Memory B cell (primary cell): ENCODE measurements around the gene SLC9B1.
A peak's percentile ranks its signal among the peaks of the same experiment; 100 is the strongest.
"Not testable (repeated sequence)": the region's sequence is repeated elsewhere in the genome, so short reads cannot be mapped to it uniquely, and the experiment has no call there.

ENCODE experiments used
- ATAC-seq: fragments of 150-1000 bp; cut with Tn5 transposase; 2 replicates; pipeline ENCODE4 v1.10.0; 2021; ENCODE audit warnings: low read depth, mild to moderate bottlenecking, moderate library complexity
- DNase-seq, 2 donors: peaks; one replicate each; pipeline ENCODE4 v3.0.0; 2022; ENCODE audit warnings: low spot score in 2 of 2
- H3K27ac Mint-ChIP-seq: one replicate; pipeline ENCODE4 v1.8.0; 2022; ENCODE audit warnings: mild to moderate bottlenecking, moderate library complexity, mixed read lengths
- H3K27me3 Mint-ChIP-seq: one replicate; pipeline ENCODE4 v1.8.0; 2022; ENCODE audit warnings: mixed read lengths
- H3K36me3 Mint-ChIP-seq: one replicate; pipeline ENCODE4 v1.8.0; 2022; ENCODE audit warnings: mild to moderate bottlenecking, mixed read lengths
- H3K4me1 Mint-ChIP-seq: one replicate; pipeline ENCODE4 v1.8.0; 2022; ENCODE audit warnings: mixed read lengths
- H3K4me3 Mint-ChIP-seq: one replicate; pipeline ENCODE4 v1.8.0; 2022; ENCODE audit warnings: mild to moderate bottlenecking, moderate library complexity, mixed read lengths
- H3K9me3 Mint-ChIP-seq: one replicate; pipeline ENCODE4 v1.8.0; 2022; ENCODE audit warnings: mixed read lengths

Gene SLC9B1

DNA sequence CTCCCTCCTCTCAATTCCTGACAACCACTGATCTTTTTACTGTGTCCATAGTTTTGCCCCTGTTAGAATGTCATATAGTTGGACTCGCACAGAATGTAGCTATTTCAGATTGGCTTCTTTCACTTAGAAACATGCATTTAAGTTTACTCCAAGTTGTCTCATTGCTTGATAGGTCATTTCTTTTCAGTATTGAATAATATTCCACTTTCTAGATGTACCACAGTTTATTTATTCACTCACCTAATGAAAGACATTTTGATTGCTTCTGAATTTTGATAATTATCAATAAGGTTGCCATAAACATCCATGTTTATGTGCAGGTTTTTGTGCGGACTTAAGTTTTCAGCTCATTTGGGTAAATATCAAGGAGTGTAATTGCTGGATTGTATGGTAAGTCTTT, 38.5 kb downstream of the SLC9B1 start:
- Mint-ChIP-seq H3K9me3 (peaks cover 8% of the 10 kb centered on the region), H3K4me3 (no peak overlapping the region), H3K4me1 (no peaks in the 10 kb centered on the region), H3K27me3 (no peaks in the 10 kb centered on the region), H3K36me3 (peaks cover 12% of the 10 kb centered on the region), H3K27ac (no peak overlapping the region)
- ATAC-seq = no peak
- DNase-seq = no peak

DNA sequence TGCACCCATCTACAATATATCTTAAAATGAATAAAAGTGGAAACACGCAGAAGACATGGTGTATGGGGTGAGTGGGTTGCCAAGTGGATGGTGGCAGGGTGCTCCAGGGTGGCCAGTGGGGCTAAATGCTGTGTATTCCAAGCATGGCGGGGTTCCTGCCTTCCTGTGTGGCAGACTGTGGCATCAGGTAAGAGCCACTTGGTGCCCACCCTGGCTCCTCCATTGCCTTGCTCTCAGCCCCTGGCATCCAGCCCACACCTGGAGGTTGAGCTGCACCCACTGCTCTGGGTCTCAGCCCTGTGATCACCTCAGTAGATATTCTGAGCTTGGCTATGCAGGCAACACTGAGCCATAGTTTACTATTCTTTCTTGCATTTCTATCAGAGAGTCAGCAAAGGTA, 57.7 kb downstream of the SLC9B1 start:
- not testable (repeated sequence) for H3K9me3 Mint-ChIP-seq, H3K27me3 Mint-ChIP-seq, H3K4me1 Mint-ChIP-seq, H3K27ac Mint-ChIP-seq, H3K4me3 Mint-ChIP-seq, ATAC-seq, DNase-seq
- H3K36me3 Mint-ChIP-seq = peaks cover 12% of the 10 kb centered on the region

DNA sequence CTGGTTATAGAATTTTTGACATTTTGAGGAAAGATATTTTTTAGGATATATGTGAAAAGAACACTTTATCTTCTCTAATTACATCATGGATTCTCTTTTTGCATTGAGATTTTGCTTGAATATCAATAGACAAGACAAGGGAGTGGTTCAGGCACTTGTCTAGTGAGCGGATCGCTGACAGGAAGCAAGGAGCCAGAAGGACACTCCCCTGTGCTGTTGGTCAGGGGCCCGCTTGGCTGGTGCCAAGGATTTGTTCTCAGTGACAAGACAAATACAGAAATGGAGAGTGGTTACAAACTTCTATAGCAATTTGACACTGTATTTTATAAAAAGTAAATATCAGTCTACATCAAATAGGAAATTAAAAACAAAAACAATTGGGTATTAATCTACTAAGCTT, 60.0 kb downstream of the SLC9B1 start:
- no peak overlapping the region for H3K4me3 Mint-ChIP-seq
- peaks cover 12% of the 10 kb centered on the region for H3K9me3 Mint-ChIP-seq
- no peaks in the 10 kb centered on the region for H3K4me1 Mint-ChIP-seq

DNA sequence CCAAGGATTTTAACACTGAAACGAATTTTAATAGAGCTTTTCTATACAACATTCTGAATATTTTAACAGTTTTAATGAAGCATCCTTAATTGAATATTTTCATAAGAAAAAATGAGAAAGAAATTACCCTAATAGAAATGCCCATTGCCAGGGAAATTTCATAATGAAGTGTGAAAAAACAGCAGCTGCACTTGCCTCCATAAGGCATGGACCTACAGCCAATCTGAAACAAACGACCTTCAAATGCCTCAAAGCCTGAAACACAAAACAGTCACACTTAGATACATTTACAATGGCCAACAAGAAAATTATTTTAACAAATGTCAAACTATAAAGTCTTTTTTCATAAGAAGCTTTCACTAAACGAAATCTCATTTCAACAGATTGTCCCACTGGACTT, 74.4 kb downstream of the SLC9B1 start:
- H3K36me3 Mint-ChIP-seq = peaks cover 13% of the 10 kb centered on the region

More for the DNA sequence above, 60.0 kb downstream of the SLC9B1 start:
- DNase-seq (no peak), ATAC-seq (no peak)
- peaks cover 21% of the 10 kb centered on the region for H3K36me3 Mint-ChIP-seq
- no peaks in the 10 kb centered on the region for H3K27me3 Mint-ChIP-seq
- H3K27ac Mint-ChIP-seq = no peak overlapping the region

DNA sequence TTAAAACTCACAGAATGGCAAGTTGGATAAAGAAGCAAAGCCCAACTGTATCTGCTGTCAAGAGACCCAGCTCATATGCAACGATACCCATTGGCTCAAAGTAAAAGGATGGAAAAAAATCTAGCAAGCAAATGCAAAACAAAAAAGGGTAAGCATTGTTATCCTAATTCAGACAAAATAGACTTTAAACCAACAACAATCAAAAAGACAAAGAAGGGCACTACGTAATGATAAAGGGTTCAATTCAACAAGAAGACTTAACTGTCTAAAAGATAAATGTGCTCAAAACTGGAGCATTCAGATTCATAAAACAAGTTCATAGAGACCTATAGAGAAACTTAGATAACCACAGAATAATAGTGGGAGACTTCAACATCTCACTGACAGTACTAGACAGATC, 81.4 kb downstream of the SLC9B1 start:
- not testable (repeated sequence) for H3K4me1 Mint-ChIP-seq, DNase-seq, H3K27ac Mint-ChIP-seq, H3K4me3 Mint-ChIP-seq, H3K27me3 Mint-ChIP-seq, H3K9me3 Mint-ChIP-seq, ATAC-seq
- H3K36me3 Mint-ChIP-seq = peaks cover 17% of the 10 kb centered on the region

More for the DNA sequence above, 74.4 kb downstream of the SLC9B1 start:
- H3K4me3 Mint-ChIP-seq = no peak overlapping the region
- ATAC-seq (no peak), DNase-seq (no peak)
- H3K9me3 Mint-ChIP-seq = peaks cover 3% of the 10 kb centered on the region
- H3K27ac Mint-ChIP-seq = no peak overlapping the region
- no peaks in the 10 kb centered on the region for H3K4me1 Mint-ChIP-seq
- no peaks in the 10 kb centered on the region for H3K27me3 Mint-ChIP-seq

DNA sequence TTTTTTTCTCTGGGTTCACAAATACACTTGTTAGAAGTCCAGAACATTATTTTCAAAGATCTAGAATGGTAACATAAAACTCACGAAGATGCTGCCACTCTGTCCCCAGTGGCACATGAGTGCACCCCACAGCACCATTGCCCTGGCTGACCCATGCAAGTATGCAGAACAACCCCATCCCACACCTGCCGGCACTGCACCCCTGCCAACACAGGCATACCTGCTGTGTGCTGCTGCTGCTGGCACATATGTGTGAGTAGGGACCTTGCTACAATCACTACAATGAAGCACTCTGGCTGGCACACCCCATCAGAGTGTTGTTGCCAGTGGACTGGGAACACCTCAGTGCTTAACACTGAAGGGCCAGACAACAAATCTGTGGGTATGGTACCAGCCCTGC, 83.8 kb downstream of the SLC9B1 start:
- ATAC-seq (no peak), DNase-seq (no peak)
- no peak overlapping the region for H3K27ac Mint-ChIP-seq
- no peaks in the 10 kb centered on the region for H3K27me3 Mint-ChIP-seq
- no peaks in the 10 kb centered on the region for H3K4me1 Mint-ChIP-seq
- no peak overlapping the region for H3K4me3 Mint-ChIP-seq
- H3K9me3 Mint-ChIP-seq = peaks cover under 1% of the 10 kb centered on the region
- peaks cover 8% of the 10 kb centered on the region for H3K36me3 Mint-ChIP-seq

GRCh38 chr4:102919697-102920096, 99.8 kb downstream of the SLC9B1 start:
- not testable (repeated sequence) for DNase-seq, H3K27me3 Mint-ChIP-seq, H3K4me1 Mint-ChIP-seq, ATAC-seq, H3K4me3 Mint-ChIP-seq, H3K27ac Mint-ChIP-seq
- Mint-ChIP-seq H3K9me3 (peaks cover 20% of the 10 kb centered on the region), H3K36me3 (peaks cover 42% of the 10 kb centered on the region)

- no peaks in the 10 kb centered on the region for H3K4me1 Mint-ChIP-seq
- no peak for ATAC-seq
- no peak for DNase-seq
- H3K4me3 Mint-ChIP-seq = no peak overlapping the region
- peaks cover 45% of the 10 kb centered on the region for H3K36me3 Mint-ChIP-seq
- H3K27me3 Mint-ChIP-seq = no peaks in the 10 kb centered on the region
- H3K27ac Mint-ChIP-seq = no peak overlapping the region
- peaks cover 24% of the 10 kb centered on the region for H3K9me3 Mint-ChIP-seq
Observed at GRCh38 chr4:102918859-102919258, 100.6 kb downstream of the SLC9B1 start.

DNA sequence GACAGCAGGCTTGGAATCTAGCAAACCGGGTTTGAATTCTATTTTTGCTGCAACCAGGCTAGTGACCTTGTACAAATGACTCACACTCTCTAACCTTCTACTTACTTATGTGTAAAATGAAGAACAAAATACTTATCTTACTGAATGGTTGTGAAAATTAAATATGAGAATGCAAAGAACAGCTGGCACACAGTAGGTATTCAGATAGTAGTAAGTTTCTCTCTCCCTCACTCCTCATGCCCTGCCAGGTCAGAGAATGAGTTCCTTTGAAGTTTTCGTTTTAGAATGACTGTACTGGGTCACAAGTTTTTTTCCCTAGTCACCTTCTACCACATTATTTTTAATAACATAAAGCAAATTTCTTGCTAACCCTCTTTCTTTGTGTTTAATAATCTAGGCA, 117.7 kb downstream of the SLC9B1 start:
- no peak overlapping the region for H3K27ac Mint-ChIP-seq
- no peaks in the 10 kb centered on the region for H3K4me1 Mint-ChIP-seq
- ATAC-seq (no peak), DNase-seq (no peak)
- no peak overlapping the region for H3K4me3 Mint-ChIP-seq
- H3K36me3 Mint-ChIP-seq = no peaks in the 10 kb centered on the region
- no peaks in the 10 kb centered on the region for H3K27me3 Mint-ChIP-seq
- H3K9me3 Mint-ChIP-seq = no peaks in the 10 kb centered on the region

- H3K4me1 Mint-ChIP-seq, H3K9me3 Mint-ChIP-seq, DNase-seq, ATAC-seq, H3K4me3 Mint-ChIP-seq, H3K27ac Mint-ChIP-seq, H3K27me3 Mint-ChIP-seq, H3K36me3 Mint-ChIP-seq: not testable (repeated sequence)
Observed at GRCh38 chr4:102897610-102898009, 121.9 kb downstream of the SLC9B1 start.

- not testable (repeated sequence) for ATAC-seq
Observed at GRCh38 chr4:102896547-102896946, 123.0 kb downstream of the SLC9B1 start.

DNA sequence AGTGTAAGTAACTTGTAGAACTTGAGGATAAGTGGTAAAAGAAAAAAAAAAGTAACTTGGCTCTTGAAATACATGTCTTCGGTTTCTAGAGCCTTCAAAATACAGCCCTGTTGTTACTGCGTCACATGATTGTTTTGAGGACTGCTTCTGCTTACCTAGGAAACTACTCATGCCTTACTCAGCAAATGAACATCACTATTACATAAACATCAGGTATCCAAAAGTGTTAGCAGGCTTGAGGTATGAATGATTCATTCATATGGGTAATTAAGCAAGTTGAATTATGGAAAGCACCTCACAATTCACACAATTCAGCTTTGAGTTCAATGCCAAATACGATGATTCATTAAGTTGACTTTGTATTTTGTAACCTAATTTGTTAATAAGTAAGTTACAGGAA, 129.6 kb downstream of the SLC9B1 start:
- not testable (repeated sequence) for DNase-seq, H3K27ac Mint-ChIP-seq, H3K36me3 Mint-ChIP-seq, H3K4me3 Mint-ChIP-seq, H3K27me3 Mint-ChIP-seq, H3K9me3 Mint-ChIP-seq, ATAC-seq, H3K4me1 Mint-ChIP-seq

More at GRCh38 chr4:102896547-102896946, 123.0 kb downstream of the SLC9B1 start:
- H3K9me3 Mint-ChIP-seq, H3K36me3 Mint-ChIP-seq, DNase-seq, H3K4me3 Mint-ChIP-seq, H3K27ac Mint-ChIP-seq, H3K27me3 Mint-ChIP-seq, H3K4me1 Mint-ChIP-seq: not testable (repeated sequence)

DNA sequence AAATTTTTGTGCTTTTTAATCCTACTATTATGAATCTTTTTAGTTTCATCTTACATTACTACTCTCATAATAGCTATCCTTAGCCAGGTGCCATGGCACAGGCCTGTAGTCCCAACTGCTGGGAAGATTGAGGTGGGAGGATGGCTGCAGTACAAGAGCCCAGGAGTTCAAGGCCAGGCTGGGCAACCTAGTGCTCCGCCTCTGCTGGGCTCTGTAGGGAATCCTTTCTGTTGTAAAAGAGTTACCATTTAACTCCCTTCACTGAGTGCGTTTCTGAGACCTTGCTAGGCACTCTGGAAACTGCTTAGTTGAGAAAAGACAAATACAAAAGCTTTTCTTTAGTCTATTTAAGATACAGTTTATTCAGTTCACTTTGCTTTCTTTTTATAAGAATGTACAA, 130.9 kb downstream of the SLC9B1 start:
- H3K27me3 Mint-ChIP-seq, H3K4me3 Mint-ChIP-seq, H3K36me3 Mint-ChIP-seq, H3K4me1 Mint-ChIP-seq, H3K27ac Mint-ChIP-seq, H3K9me3 Mint-ChIP-seq, ATAC-seq, DNase-seq: not testable (repeated sequence)

DNA sequence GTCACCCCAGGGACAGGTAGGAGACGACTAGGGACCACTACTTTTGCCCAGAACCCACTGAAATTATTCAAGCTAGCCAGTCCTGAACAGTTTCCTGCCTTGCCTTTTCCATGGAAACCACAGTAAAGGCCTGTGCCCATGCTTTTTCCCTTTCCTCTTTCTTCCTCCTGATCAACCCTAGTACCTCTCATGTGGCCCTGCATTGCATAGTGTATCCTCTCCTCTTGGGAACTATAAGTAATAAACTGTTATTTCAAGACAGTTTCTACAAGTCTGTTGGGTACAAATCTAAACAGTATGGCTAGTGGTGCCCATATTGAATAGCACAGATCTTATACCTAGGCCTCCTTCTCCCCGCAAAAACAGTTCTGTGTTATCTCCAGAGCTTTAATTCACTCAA, 136.2 kb downstream of the SLC9B1 start:
- Mint-ChIP-seq H3K27me3 (no peaks in the 10 kb centered on the region), H3K4me3 (no peak overlapping the region), H3K9me3 (peaks cover 3% of the 10 kb centered on the region), H3K36me3 (peaks cover 7% of the 10 kb centered on the region), H3K4me1 (peaks cover 5% of the 10 kb centered on the region), H3K27ac (peak overlapping the region; percentile 12)
- DNase-seq = no peak
- ATAC-seq = no peak

GRCh38 chr4:102881343-102881742, 138.2 kb downstream of the SLC9B1 start:
- peaks cover 5% of the 10 kb centered on the region for H3K4me1 Mint-ChIP-seq
- ATAC-seq (no peak), DNase-seq (no peak)
- H3K36me3 Mint-ChIP-seq = peaks cover 14% of the 10 kb centered on the region
- H3K4me3 Mint-ChIP-seq = no peak overlapping the region
- H3K27ac Mint-ChIP-seq = no peak overlapping the region
- peaks cover 3% of the 10 kb centered on the region for H3K9me3 Mint-ChIP-seq
- H3K27me3 Mint-ChIP-seq = no peaks in the 10 kb centered on the region
